HepG2 (cell line): ENCODE results near the gene PACSIN1. TPM values are rescaled to one million over a fixed set of nuclear protein-coding genes. Genes with fewer than 3 reads are reported as not detected.
A peak's percentile ranks its signal among the peaks of the same experiment; 100 is the strongest.

Experiments
- HIC2 ChIP-seq: sonication (generic); formaldehyde crosslinking; IDR thresholded peaks from 2 replicates; pipeline ENCODE4 v1.9.0; 2022; ENCODE audit warnings: low read depth, missing genetic modification reagents
- MIER3 ChIP-seq: IDR thresholded peaks from 2 replicates; pipeline ENCODE4 v1.6.1; 2016; ENCODE audit warnings: missing compliant biosample characterization, borderline replicate concordance
- MLLT10 ChIP-seq: sonication (generic); formaldehyde crosslinking; IDR thresholded peaks from 2 replicates; pipeline ENCODE4 v1.4.0; 2020; ENCODE audit warnings: missing genetic modification reagents
- NFRKB ChIP-seq: fragments of 450-650 bp; IDR thresholded peaks from 2 replicates; pipeline ENCODE4 v1.6.1; 2017
- PAF1 ChIP-seq: IDR thresholded peaks from 2 replicates; pipeline ENCODE4 v1.6.1; 2016; ENCODE audit warnings: missing genetic modification reagents, missing compliant biosample characterization
- PAWR ChIP-seq: sonication (generic); formaldehyde crosslinking; IDR thresholded peaks from 2 replicates; pipeline ENCODE4 v1.4.0; 2020; ENCODE audit warnings: missing genetic modification reagents, mild to moderate bottlenecking, borderline replicate concordance
- PAX8 ChIP-seq: sonication (generic); formaldehyde crosslinking; IDR thresholded peaks from 2 replicates; pipeline ENCODE4 v1.8.0; 2022; ENCODE audit warnings: mild to moderate bottlenecking, missing genetic modification reagents, borderline replicate concordance
- SP1 ChIP-seq, 2 experiments: fragments of 450-650 bp in 1 of 2; sonication (generic) in 1 of 2; formaldehyde crosslinking in 1 of 2; IDR thresholded peaks; 2 replicates each; pipeline versions ENCODE4 v1.4.0 to v1.6.1; 2016 to 2020; ENCODE audit warnings: missing genetic modification reagents in 1 of 2
- SP5 ChIP-seq: IDR thresholded peaks from 2 replicates; pipeline ENCODE4 v1.6.1; 2016; ENCODE audit warnings: low read depth, borderline replicate concordance
- TARDBP ChIP-seq: sonication (generic); formaldehyde crosslinking; IDR thresholded peaks from 2 replicates; pipeline ENCODE4 v1.8.0; 2022; ENCODE audit warnings: mild to moderate bottlenecking, missing genetic modification reagents
- TGIF2 ChIP-seq: IDR thresholded peaks from 2 replicates; pipeline ENCODE4 v1.6.1; 2016; ENCODE audit warnings: control low read depth, missing compliant biosample characterization
- WIZ ChIP-seq: sonication (generic); formaldehyde crosslinking; IDR thresholded peaks from 2 replicates; pipeline ENCODE4 v1.5.1; 2020; ENCODE audit warnings: mild to moderate bottlenecking, missing genetic modification reagents
- ZHX2 ChIP-seq, 2 experiments: sonication (generic) in 1 of 2; formaldehyde crosslinking in 1 of 2; IDR thresholded peaks; 2 replicates each; pipeline versions ENCODE4 v1.6.1 to v1.9.0; 2014 to 2022; ENCODE audit warnings: antibody characterized with exemption in 1 of 2, borderline replicate concordance in 1 of 2, inconsistent platforms in 1 of 2, low read depth in 1 of 2, missing genetic modification reagents in 1 of 2
- ZKSCAN1 ChIP-seq: fragments of 150-350 bp; IDR thresholded peaks from 2 replicates; pipeline ENCODE4 v1.6.1; 2014; ENCODE audit warnings: low read length
- ZNF207 ChIP-seq: fragments of 450-650 bp; IDR thresholded peaks from 2 replicates; pipeline ENCODE4 v1.6.1; 2016; ENCODE audit warnings: antibody characterized with exemption, borderline replicate concordance
- ZNF234 ChIP-seq: sonication (generic); formaldehyde crosslinking; conservative IDR thresholded peaks from 2 replicates; pipeline ENCODE4 v1.5.1; 2020; ENCODE audit warnings: mild to moderate bottlenecking, missing genetic modification reagents
- ZNF576 ChIP-seq: sonication (generic); formaldehyde crosslinking; IDR thresholded peaks from 2 replicates; pipeline ENCODE4 v1.4.0; 2020; ENCODE audit warnings: mild to moderate bottlenecking, missing genetic modification reagents
- ZSCAN20 ChIP-seq: sonication (generic); formaldehyde crosslinking; IDR thresholded peaks from 2 replicates; pipeline ENCODE4 v1.4.0; 2020; ENCODE audit warnings: missing genetic modification reagents, mild to moderate bottlenecking, borderline replicate concordance
- ZSCAN30 ChIP-seq: sonication (generic); formaldehyde crosslinking; IDR thresholded peaks from 2 replicates; pipeline ENCODE4 v1.5.0; 2020; ENCODE audit warnings: mild to moderate bottlenecking, missing genetic modification reagents
- polyA plus RNA-seq, 8 experiments: library from polyadenylated mRNA; depleted of rRNA in 3 of 8; stranded (reverse) in 7 of 8; unstranded in 1 of 8; fragments of >200 nt; fragmentation: Illumina TruSeq in 4 of 8; extraction: Trizol in 4 of 8; gene quantifications; 2 replicates each; pipeline versions ENCODE4 v1.2.1 to v1.2.3, GENCODE V29; 2011 to 2016; ENCODE audit warnings: low read depth in 4 of 8, missing spikeins in 1 of 8, mixed read lengths in 1 of 8; ENCODE audit not compliant: insufficient read depth in 1 of 8
- total RNA-seq, 5 experiments: library from RNA; depleted of rRNA; stranded (reverse); fragments of >200 nt; fragmentation: Illumina TruSeq; extraction: Trizol; gene quantifications; 2 replicates each; pipeline ENCODE4 v1.2.3, GENCODE V29; 2016; ENCODE audit warnings: low read depth in 1 of 5
- TF ChIP-seq, protein P1 (sequence below): sonication (generic); formaldehyde crosslinking; IDR thresholded peaks from 2 replicates; pipeline ENCODE4 v1.4.0; 2020; ENCODE audit warnings: missing genetic modification reagents; ENCODE audit errors: not compliant biosample characterization

Gene PACSIN1
- total and polyA plus RNA-seq, 2 of the 13 experiments (the other 11 are each of a cell fraction or from before 2014, with no cell fraction given) = not detected

DNA sequence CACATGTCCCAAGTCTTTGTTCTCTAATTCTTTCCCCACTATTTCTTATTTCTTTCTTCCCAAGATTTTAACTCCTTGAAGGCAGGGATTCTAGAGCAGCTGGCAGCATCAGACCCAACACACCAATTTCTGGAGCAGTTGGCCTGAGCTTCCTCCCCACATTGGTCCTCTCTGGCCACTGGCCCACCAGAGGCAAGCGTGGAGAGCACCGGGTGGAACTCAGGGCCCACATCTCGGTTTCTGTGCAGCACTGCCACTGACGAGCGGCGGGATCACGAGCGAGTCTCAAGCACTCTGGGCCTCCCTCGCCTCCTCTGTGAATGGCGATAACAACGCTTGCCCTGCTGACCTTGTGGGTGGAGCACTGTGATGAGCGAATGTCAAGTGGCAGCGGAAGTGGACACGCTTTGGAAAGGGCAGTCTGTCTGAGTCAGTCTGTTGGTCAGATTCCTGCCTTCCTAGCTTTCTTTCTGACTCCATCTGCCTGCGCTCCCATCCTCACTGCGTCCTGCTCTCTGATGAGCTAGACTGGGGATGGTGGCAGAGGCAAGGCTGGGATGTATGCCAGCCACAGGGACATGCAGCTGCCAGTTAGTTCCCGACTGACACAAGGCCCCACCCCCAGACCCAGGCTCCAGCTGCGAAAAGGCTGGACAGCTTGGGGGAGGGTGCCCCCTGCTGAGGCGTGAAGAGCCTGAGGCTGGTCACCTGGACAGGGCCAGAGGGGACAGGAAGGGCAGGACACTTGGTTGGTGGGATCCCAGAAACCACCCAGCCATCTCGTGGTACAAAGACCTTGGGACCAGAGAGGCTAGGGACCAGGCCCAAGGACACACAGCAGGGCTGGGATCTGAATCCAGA is 94.7 kb downstream of the PACSIN1 start (continued):
- TF ChIP-seq ZNF576 (CRISPR knock-in tag) (no peak), MIER3 (CRISPR knock-in tag) (peak; percentile 81; the same call in 1 of the 2 replicates), ZNF207 (no peak), HIC2 (peak; percentile 79; the same call in 1 of the 2 replicates), ZSCAN20 (CRISPR knock-in tag) (no peak), SP1 (IDR thresholded peaks at IDR 0.05) (no peak), SP1 (CRISPR knock-in tag; IDR thresholded peaks at IDR 0.05) (no peak), PAX8 (CRISPR knock-in tag) (0 out of 2 replicates have a peak, but pooled peaks have one; percentile 58), MLLT10 (CRISPR knock-in tag) (no peak), SP5 (CRISPR knock-in tag) (peak; percentile 100), TARDBP (CRISPR knock-in tag) (peak; percentile 88), TGIF2 (CRISPR knock-in tag) (no peak), ZSCAN30 (no peak), WIZ (CRISPR knock-in tag) (no peak), PAF1 (no peak), NFRKB (no peak), ZKSCAN1 (no peak), ZHX2 (IDR thresholded peaks at IDR 0.05; ENCODE audit: low read depth) (0 out of 2 replicates have a peak, but pooled peaks have one; percentile 58), ZHX2 (CRISPR knock-in tag; IDR thresholded peaks at IDR 0.05; ENCODE audit: borderline replicate concordance) (no peak), ZNF234 (CRISPR knock-in tag) (no peak), PAWR (CRISPR knock-in tag) (0 out of 2 replicates have a peak, but pooled peaks have one; percentile 95)
- TF ChIP-seq, protein P1, sequence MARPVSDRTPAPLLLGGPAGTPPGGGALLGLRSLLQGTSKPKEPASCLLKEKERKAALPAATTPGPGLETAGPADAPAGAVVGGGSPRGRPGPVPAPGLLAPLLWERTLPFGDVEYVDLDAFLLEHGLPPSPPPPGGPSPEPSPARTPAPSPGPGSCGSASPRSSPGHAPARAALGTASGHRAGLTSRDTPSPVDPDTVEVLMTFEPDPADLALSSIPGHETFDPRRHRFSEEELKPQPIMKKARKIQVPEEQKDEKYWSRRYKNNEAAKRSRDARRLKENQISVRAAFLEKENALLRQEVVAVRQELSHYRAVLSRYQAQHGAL (CRISPR knock-in tag) = no peak
